Forelimb muscle (tissue), 1 donor: ENCODE data around the gene HECTD2. TPM values are rescaled to one million over a fixed set of nuclear protein-coding genes. Genes with fewer than 3 reads are reported as not detected.

Experiments
- polyA plus RNA-seq: library from polyadenylated mRNA; unstranded; fragments of 120-200 nt; gene quantifications from one replicate; pipeline ENCODE4 v1.2.1, GENCODE V29; 2013; ENCODE audit not compliant: insufficient read length

Gene HECTD2
- polyA plus RNA-seq, 1 donor = 15.5 TPM

Other genes with a start within 250 kb of the HECTD2 start
- 14.6 TPM for gene PCGF5, start 189.7 kb upstream of the HECTD2 start, polyA plus RNA-seq
- gene PPP1R3C, start 222.7 kb downstream of the HECTD2 start, polyA plus RNA-seq = 161 TPM